Keratinocyte (primary cell): ENCODE results near the gene AANAT. TPM values are rescaled to one million over a fixed set of nuclear protein-coding genes. Genes with fewer than 3 reads are reported as not detected.
A peak's percentile ranks its signal among the peaks of the same experiment; 100 is the strongest.

ENCODE experiments used
- DNase-seq: peaks from one replicate; pipeline ENCODE4 v3.0.0-alpha.2; 2011; ENCODE audit warnings: low read depth, missing footprints, low spot score
- FAIRE-seq: peaks from 2 replicates; lab custom pipeline; 2011; peaks lifted over from hg19 to GRCh38; lab: Jason Lieb, UNC
- H2AFZ ChIP-seq: 2 replicates; pipeline ENCODE4 v1.6.0; 2012; ENCODE audit warnings: low read length, control low read depth, inconsistent platforms; ENCODE audit not compliant: control insufficient read depth
- H3K27ac ChIP-seq: 2 replicates; pipeline ENCODE4 v1.5.1; 2011; ENCODE audit warnings: low read length; ENCODE audit not compliant: control insufficient read depth, insufficient read depth
- H3K27me3 ChIP-seq: 3 replicates; pipeline ENCODE4 v1.6.0; 2011; ENCODE audit warnings: low read length; ENCODE audit not compliant: control insufficient read depth, insufficient read depth; ENCODE audit errors: extremely low read depth
- H3K36me3 ChIP-seq, 2 experiments: 2 replicates in 1 of 2; 3 replicates in 1 of 2; pipeline ENCODE4 v1.5.1; 2011; ENCODE audit warnings: low read length in 2 of 2, mild to moderate bottlenecking in 1 of 2; ENCODE audit not compliant: control insufficient read depth in 2 of 2, insufficient read depth in 2 of 2; ENCODE audit errors: extremely low read depth in 1 of 2
- H3K4me1 ChIP-seq: 3 replicates; pipeline ENCODE4 v1.5.1; 2011; ENCODE audit warnings: low read length; ENCODE audit not compliant: control insufficient read depth, insufficient read depth; ENCODE audit errors: extremely low read depth
- H3K4me2 ChIP-seq: 3 replicates; pipeline ENCODE4 v1.6.0; 2011; ENCODE audit warnings: low read depth, low read length; ENCODE audit not compliant: control insufficient read depth, insufficient read depth; ENCODE audit errors: extremely low read depth
- H3K4me3 ChIP-seq, 3 experiments: fragments of 200-600 bp in 1 of 3; sonication (generic) in 1 of 3; 2 replicates in 2 of 3; 3 replicates in 1 of 3; pipeline ENCODE4 v1.5.1; 2011 to 2016; ENCODE audit warnings: low read length in 3 of 3, mild to moderate bottlenecking in 3 of 3, control low read depth in 2 of 3, inconsistent platforms in 1 of 3, low read depth in 1 of 3, mixed read lengths in 1 of 3, mixed run types in 1 of 3, moderate library complexity in 1 of 3; ENCODE audit not compliant: control insufficient read depth in 2 of 3, insufficient read depth in 2 of 3; ENCODE audit errors: extremely low read depth in 1 of 3
- H3K79me2 ChIP-seq: 2 replicates; pipeline ENCODE4 v1.6.0; 2012; ENCODE audit warnings: low read length; ENCODE audit not compliant: control insufficient read depth, insufficient read depth
- H3K9ac ChIP-seq: 3 replicates; pipeline ENCODE4 v1.6.0; 2011; ENCODE audit warnings: low read length; ENCODE audit not compliant: control insufficient read depth, insufficient read depth; ENCODE audit errors: extremely low read depth
- H3K9me1 ChIP-seq: 3 replicates; pipeline ENCODE4 v1.6.0; 2011; ENCODE audit warnings: low read length; ENCODE audit not compliant: control insufficient read depth, insufficient read depth; ENCODE audit errors: extremely low read depth
- H3K9me3 ChIP-seq: 2 replicates; pipeline ENCODE4 v1.5.1; 2012; ENCODE audit warnings: low read depth, low read length; ENCODE audit not compliant: control insufficient read depth
- H4K20me1 ChIP-seq: 3 replicates; pipeline ENCODE4 v1.6.0; 2011; ENCODE audit warnings: low read length; ENCODE audit not compliant: control insufficient read depth, insufficient read depth; ENCODE audit errors: extremely low read depth
- CTCF ChIP-seq, 3 experiments: IDR thresholded peaks in 1 of 3; conservative IDR thresholded peaks in 1 of 3; optimal IDR thresholded peaks in 1 of 3; 2 replicates in 2 of 3; 3 replicates in 1 of 3; pipeline versions ENCODE3 to v1.5.1; 2011; ENCODE audit warnings: low read length in 3 of 3, mild to moderate bottlenecking in 3 of 3, moderate library complexity in 2 of 3, control low read depth in 1 of 3, inconsistent platforms in 1 of 3; ENCODE audit not compliant: insufficient read depth in 2 of 3; ENCODE audit errors: extremely low read depth in 1 of 3
- EZH2 ChIP-seq: IDR thresholded peaks from one replicate; pipeline ENCODE4 v1.6.1; 2012; ENCODE audit warnings: inconsistent platforms, mild to moderate bottlenecking, low read length, moderate library complexity
- dilution Hi-C: fragments of 300-500 bp; cut with MboI; formaldehyde crosslinking; loops from one replicate; pipeline ENCODE4 v1.7.0; 2020; ENCODE audit warnings: low sequenced_read_pairs; ENCODE audit not compliant: extremely low pct_ligation_motif_present
- polyA plus RNA-seq, 5 experiments: library from polyadenylated mRNA; depleted of rRNA in 3 of 5; stranded (reverse) in 3 of 5; stranded (forward) in 1 of 5; unstranded in 1 of 5; fragments of >200 nt; gene quantifications; 1 replicate in 1 of 5; 2 replicates in 3 of 5; 3 replicates in 1 of 5; pipeline versions ENCODE4 v1.2.1 to v1.2.3, GENCODE V29; 2011 to 2012; ENCODE audit warnings: missing spikeins in 2 of 5, low read depth in 1 of 5, low replicate concordance in 1 of 5

AANAT gene
- polyA plus RNA-seq, 1 donor (not counting 4 experiments of a cell fraction or from before 2014, with no cell fraction given): not detected

GRCh38 chr17:76451506-76451905, 15.9 kb upstream of the AANAT start:
- dilution Hi-C loops: no loop called here
- Histone ChIP-seq H3K36me3 (no peaks in the 10 kb centered on the region), H3K4me3 (peak overlapping the region; percentile 84 to 89 (median 84)), H3K79me2 (peaks cover 51% of the 10 kb centered on the region), H3K27ac (peak overlapping the region; percentile 44), H3K9ac (peak overlapping the region; percentile 85), H2AFZ (no peak overlapping the region), H4K20me1 (peaks cover 20% of the 10 kb centered on the region), H3K27me3 (no peaks in the 10 kb centered on the region), H3K4me2 (peak overlapping the region; percentile 95), H3K9me1 (peaks cover 5% of the 10 kb centered on the region), H3K4me1 (peaks cover 34% of the 10 kb centered on the region), H3K9me3 (no peaks in the 10 kb centered on the region)
- no peak for DNase-seq
- FAIRE-seq: no peak
- TF ChIP-seq EZH2 (no peak), CTCF (optimal IDR thresholded peaks at IDR 0.05 in 1 of 3, IDR thresholded peaks at IDR 0.05 in 1 of 3, conservative IDR thresholded peaks at IDR 0.05 in 1 of 3; ENCODE audit: extremely low read depth in 1 of 3, insufficient read depth in 2 of 3, low read length in 3 of 3) (no peak)

- peak overlapping the region; percentile 10 for H2AFZ ChIP-seq
- peak overlapping the region; percentile 44 for H3K27ac ChIP-seq
- peak overlapping the region; percentile 95 for H3K4me2 ChIP-seq
- TF ChIP-seq EZH2 (no peak), CTCF (optimal IDR thresholded peaks at IDR 0.05 in 1 of 3, IDR thresholded peaks at IDR 0.05 in 1 of 3, conservative IDR thresholded peaks at IDR 0.05 in 1 of 3; ENCODE audit: extremely low read depth in 1 of 3, insufficient read depth in 2 of 3, low read length in 3 of 3) (no peak)
- DNase-seq: no peak
- peaks cover 51% of the 10 kb centered on the region for H3K79me2 ChIP-seq
- no peaks in the 10 kb centered on the region for H3K36me3 ChIP-seq
- H3K9me3 ChIP-seq: no peaks in the 10 kb centered on the region
- dilution Hi-C loops: no loop called here
- H3K4me3 ChIP-seq: peak overlapping the region; percentile 84 to 89 (median 84)
- H3K27me3 ChIP-seq: no peaks in the 10 kb centered on the region
- H3K4me1 ChIP-seq: peaks cover 29% of the 10 kb centered on the region
- H4K20me1 ChIP-seq: peaks cover 16% of the 10 kb centered on the region
- H3K9me1 ChIP-seq: peaks cover 5% of the 10 kb centered on the region
- no peak for FAIRE-seq
- peak overlapping the region; percentile 85 for H3K9ac ChIP-seq
Observed at GRCh38 chr17:76452127-76452659, 15.2 kb upstream of the AANAT start.
